GM21423 (cell line): ENCODE measurements around the gene DEAF1.

Source experiments
- ATAC-seq: cut with Tn5 transposase; IDR thresholded peaks from one replicate; pipeline ENCODE4 v1.9.1; 2021; ENCODE audit warnings: mild to moderate bottlenecking, moderate library complexity; ENCODE audit not compliant: unreplicated experiment

DEAF1 gene

GRCh38 chr11:597166-597725, 97.8 kb downstream of the DEAF1 start:
- no peak for ATAC-seq

- ATAC-seq, result no peak
Observed at GRCh38 chr11:596374-596773, 98.6 kb downstream of the DEAF1 start.

- no peak for ATAC-seq
Observed at GRCh38 chr11:595400-595799, 99.6 kb downstream of the DEAF1 start.
